Body of pancreas (tissue), 4 donors: ENCODE results near the gene PDE6H. TPM values are rescaled to one million over a fixed set of nuclear protein-coding genes. Genes with fewer than 3 reads are reported as not detected.

Experiments
- ATAC-seq: fragments of 150-250 bp; one replicate; pipeline ENCODE4 v1.9.1; 2016
- DNase-seq, 4 donors: peaks; one replicate each; pipeline ENCODE4 v3.0.0-alpha.2; 2019
- H3K27ac ChIP-seq, 4 donors: fragments of 200-600 bp; sonication (generic); 1 replicate in 3 of 4; 2 replicates in 1 of 4; pipeline versions ENCODE4 v1.5.1 to v1.6.1; 2016 to 2019; ENCODE audit warnings: mild to moderate bottlenecking in 1 of 4, mixed read lengths in 1 of 4, moderate library complexity in 1 of 4
- H3K27me3 ChIP-seq, 2 donors: fragments of 200-600 bp; sonication (generic); one replicate each; pipeline ENCODE4 v1.6.0; 2016; ENCODE audit warnings: mild to moderate bottlenecking in 1 of 2
- H3K36me3 ChIP-seq, 2 donors: fragments of 200-600 bp; sonication (generic); replicated peaks in 1 of 2; 2 replicates each; pipeline ENCODE4 v1.5.1; 2016; ENCODE audit warnings: low read depth in 2 of 2; ENCODE audit not compliant: insufficient read depth in 1 of 2
- H3K4me1 ChIP-seq: fragments of 200-600 bp; sonication (generic); one replicate; pipeline ENCODE4 v1.6.0; 2016
- H3K4me3 ChIP-seq, 2 donors: fragments of 200-600 bp; sonication (generic); 1 replicate in 1 of 2; 2 replicates in 1 of 2; pipeline ENCODE4 v1.5.1; 2016 to 2019
- H3K9me3 ChIP-seq, 3 donors: fragments of 200-600 bp; sonication (generic); 1 replicate in 2 of 3; 2 replicates in 1 of 3; pipeline ENCODE4 v1.5.1; 2016
- POLR2A ChIP-seq, 3 donors: fragments of 450-650 bp; IDR thresholded peaks; one replicate each; pipeline ENCODE4 v1.6.1; 2016; ENCODE audit warnings: antibody characterized with exemption in 3 of 3, mild to moderate bottlenecking in 2 of 3
- WGBS, 2 donors: methylation state at CpG; one replicate each; pipeline ENCODE4 v1.1.5; 2017; 5-methylcytosine and 5-hydroxymethylcytosine counted together
- intact Hi-C: fragments of 100-400 bp; cut with DNase I; formaldehyde crosslinking; loops from one replicate; pipeline ENCODE4 v1.15.1; 2023
- total RNA-seq, 2 donors: library from RNA; depleted of rRNA; stranded (reverse); fragments of >200 nt; gene quantifications; one replicate each; pipeline ENCODE4 v1.1.0, GENCODE V29; 2016
- TF ChIP-seq, protein P1 (sequence below), 7 experiments: fragments of 450-650 bp in 4 of 7; fragments of 200-600 bp in 3 of 7; sonication (generic) in 3 of 7; IDR thresholded peaks; one replicate each; pipeline ENCODE4 v1.5.1; 2016 to 2019; ENCODE audit warnings: antibody characterized with exemption in 7 of 7

The PDE6H gene
- total RNA-seq, 2 donors from 2014 or later, result not detected

DNA sequence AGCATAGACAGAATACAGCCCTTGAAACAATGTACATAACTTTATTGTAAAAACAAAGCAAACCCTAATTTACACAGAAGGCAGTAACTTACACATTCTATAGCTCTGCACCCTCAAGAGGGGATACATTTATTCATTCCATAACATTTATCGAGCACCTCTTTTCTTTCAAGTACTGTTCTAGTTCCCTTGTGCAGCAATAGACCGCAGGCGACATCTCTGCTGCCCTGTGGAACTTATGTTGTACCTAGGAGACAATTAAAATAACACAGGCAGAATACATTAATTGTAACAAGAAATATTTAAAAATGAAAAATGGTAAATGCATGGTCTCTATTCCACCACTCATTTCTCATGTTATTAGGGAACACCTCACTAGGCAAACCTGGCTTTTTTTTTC lies 10.0 kb upstream of the PDE6H start:
- H3K9me3 ChIP-seq, result no peaks in the 10 kb centered on the region
- ATAC-seq (no peak), DNase-seq (no peak)
- no peak for TF ChIP-seq POLR2A (IDR thresholded peaks at IDR 0.05)
- peaks cover 6% of the 10 kb centered on the region for H3K4me1 ChIP-seq
- WGBS, 2 donors, result 89 to 90% methylated on average over 3 of the region's 3 CpGs
- no peaks in the 10 kb centered on the region for H3K36me3 ChIP-seq
- intact Hi-C loops, result no loop called here
- no peaks in the 10 kb centered on the region for H3K27me3 ChIP-seq
- no peak overlapping the region for H3K4me3 ChIP-seq
- H3K27ac ChIP-seq, result peak overlapping the region in 1 of 4 donors; percentile 72

- Histone ChIP-seq H3K36me3 (no peaks in the 10 kb centered on the region), H3K9me3 (no peaks in the 10 kb centered on the region), H3K27me3 (no peaks in the 10 kb centered on the region), H3K4me1 (peaks cover 6% of the 10 kb centered on the region), H3K27ac (no peak overlapping the region), H3K4me3 (no peak overlapping the region)
- 89 to 91% methylated on average over 7 of the region's 7 CpGs for WGBS, 2 donors
- ATAC-seq (no peak), DNase-seq (no peak)
- intact Hi-C loops, result no loop called here
- TF ChIP-seq, protein P1, sequence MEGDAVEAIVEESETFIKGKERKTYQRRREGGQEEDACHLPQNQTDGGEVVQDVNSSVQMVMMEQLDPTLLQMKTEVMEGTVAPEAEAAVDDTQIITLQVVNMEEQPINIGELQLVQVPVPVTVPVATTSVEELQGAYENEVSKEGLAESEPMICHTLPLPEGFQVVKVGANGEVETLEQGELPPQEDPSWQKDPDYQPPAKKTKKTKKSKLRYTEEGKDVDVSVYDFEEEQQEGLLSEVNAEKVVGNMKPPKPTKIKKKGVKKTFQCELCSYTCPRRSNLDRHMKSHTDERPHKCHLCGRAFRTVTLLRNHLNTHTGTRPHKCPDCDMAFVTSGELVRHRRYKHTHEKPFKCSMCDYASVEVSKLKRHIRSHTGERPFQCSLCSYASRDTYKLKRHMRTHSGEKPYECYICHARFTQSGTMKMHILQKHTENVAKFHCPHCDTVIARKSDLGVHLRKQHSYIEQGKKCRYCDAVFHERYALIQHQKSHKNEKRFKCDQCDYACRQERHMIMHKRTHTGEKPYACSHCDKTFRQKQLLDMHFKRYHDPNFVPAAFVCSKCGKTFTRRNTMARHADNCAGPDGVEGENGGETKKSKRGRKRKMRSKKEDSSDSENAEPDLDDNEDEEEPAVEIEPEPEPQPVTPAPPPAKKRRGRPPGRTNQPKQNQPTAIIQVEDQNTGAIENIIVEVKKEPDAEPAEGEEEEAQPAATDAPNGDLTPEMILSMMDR (IDR thresholded peaks at IDR 0.05), result no peak
- TF ChIP-seq POLR2A (IDR thresholded peaks at IDR 0.05), result no peak
Observed at GRCh38 chr12:14963520-14963919, 9.3 kb upstream of the PDE6H start.

- TF ChIP-seq POLR2A (IDR thresholded peaks at IDR 0.05), result no peak
- TF ChIP-seq, protein P1 (IDR thresholded peaks at IDR 0.05), result no peak
- Histone ChIP-seq H3K4me1 (peaks cover 6% of the 10 kb centered on the region), H3K4me3 (no peak overlapping the region), H3K36me3 (no peaks in the 10 kb centered on the region), H3K27ac (no peak overlapping the region), H3K27me3 (no peaks in the 10 kb centered on the region), H3K9me3 (no peaks in the 10 kb centered on the region)
- intact Hi-C loops, result no loop called here
- DNase-seq (no peak), ATAC-seq (no peak)
- WGBS, 2 donors, result 47 to 60% methylated on average over 2 of the region's 2 CpGs
Observed at GRCh38 chr12:14964406-14964805, 8.4 kb upstream of the PDE6H start.

DNA sequence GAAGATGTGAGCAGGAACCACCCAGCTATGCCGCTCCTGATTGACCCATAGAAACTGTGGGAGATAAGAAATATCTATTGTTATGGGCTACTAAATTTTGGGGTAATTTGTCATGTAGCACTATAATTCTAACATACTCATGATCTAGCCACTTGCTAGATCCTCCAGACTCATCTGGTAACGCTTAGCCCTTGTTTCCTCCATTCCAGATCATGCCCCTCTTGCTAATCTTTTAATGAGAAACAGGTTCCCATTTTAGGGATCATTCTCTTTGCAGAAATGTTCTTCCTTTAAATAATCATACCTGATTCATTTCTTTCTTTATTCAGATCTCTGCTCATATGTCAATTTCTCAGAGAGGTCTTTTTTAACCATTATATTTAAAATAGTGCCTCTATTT lies 7.6 kb upstream of the PDE6H start:
- TF ChIP-seq POLR2A (IDR thresholded peaks at IDR 0.05), result no peak
- TF ChIP-seq, protein P1 (IDR thresholded peaks at IDR 0.05), result no peak
- no peaks in the 10 kb centered on the region for H3K27me3 ChIP-seq
- no peak overlapping the region for H3K4me3 ChIP-seq
- H3K36me3 ChIP-seq, result no peaks in the 10 kb centered on the region
- intact Hi-C loops, result no loop called here
- H3K9me3 ChIP-seq, result no peaks in the 10 kb centered on the region
- WGBS, 2 donors, result 87 to 94% methylated on average over 2 of the region's 2 CpGs
- no peak for DNase-seq
- ATAC-seq, result no peak
- H3K4me1 ChIP-seq, result peaks cover 6% of the 10 kb centered on the region
- no peak overlapping the region for H3K27ac ChIP-seq

GRCh38 chr12:14968478-14968877 lies 4.4 kb upstream of the PDE6H start:
- Histone ChIP-seq H3K27ac (no peak overlapping the region), H3K27me3 (no peaks in the 10 kb centered on the region), H3K4me1 (no peaks in the 10 kb centered on the region), H3K9me3 (no peaks in the 10 kb centered on the region), H3K4me3 (no peak overlapping the region), H3K36me3 (no peaks in the 10 kb centered on the region)
- WGBS, 2 donors, result 79 to 81% methylated on average over 3 of the region's 3 CpGs
- DNase-seq (no peak), ATAC-seq (no peak)
- intact Hi-C loops, result no loop called here
- TF ChIP-seq, protein P1 (IDR thresholded peaks at IDR 0.05), result no peak
- TF ChIP-seq POLR2A (IDR thresholded peaks at IDR 0.05), result no peak
